Measurements from ENCODE around the gene METTL8. TPM values are rescaled to one million over a fixed set of nuclear protein-coding genes. Genes with fewer than 3 reads are reported as not detected.

The METTL8 gene
- total and polyA plus RNA-seq, 2 of the 13 experiments (the other 11 are each of a cell fraction or from before 2014, with no cell fraction given), result 18.6 to 68.2 TPM

DNA sequence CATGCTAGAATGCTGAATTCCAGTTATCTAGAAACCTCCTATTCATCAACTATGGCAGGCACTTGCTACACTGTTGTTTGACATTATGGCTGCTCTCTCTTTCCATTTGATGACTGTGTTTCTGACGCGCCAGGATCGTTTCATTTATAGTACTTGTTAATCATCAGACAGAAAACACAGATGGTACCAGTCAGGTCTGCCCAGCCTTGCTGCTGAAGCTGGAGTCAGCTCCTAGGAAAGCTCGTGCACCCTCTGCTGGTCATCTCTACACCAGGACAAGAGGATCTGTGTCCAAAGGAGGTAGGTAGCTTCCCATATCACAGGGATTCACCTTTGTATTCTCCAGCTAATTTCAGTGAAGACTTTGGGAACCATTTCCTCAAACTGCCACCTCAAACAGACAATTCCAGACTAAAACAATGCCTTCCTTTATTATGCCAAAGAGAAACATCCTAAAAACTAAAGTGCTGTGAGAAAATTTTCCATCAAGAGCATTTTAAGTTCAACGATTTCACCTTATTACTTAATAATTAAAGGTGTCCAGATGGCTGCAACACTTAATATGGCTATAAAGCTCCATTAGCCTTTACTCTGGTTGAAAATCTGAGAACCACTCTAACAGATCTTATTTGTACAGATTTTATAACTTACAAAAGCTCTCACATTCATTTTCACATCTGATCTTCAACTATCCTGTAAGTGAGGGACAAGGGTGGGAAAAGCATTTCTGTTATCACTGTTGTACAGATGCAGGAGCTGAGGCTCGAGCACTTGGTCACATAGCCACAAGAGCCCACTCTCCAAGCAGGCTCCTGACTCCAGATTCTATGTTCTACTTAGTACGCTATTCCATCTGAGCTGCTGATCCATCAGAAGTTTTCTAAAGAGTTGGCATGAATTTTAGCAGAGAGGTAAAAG, 17.5 kb downstream of the METTL8 start (continued):
- TF ChIP-seq CBX5 (CRISPR knock-in tag; IDR thresholded peaks at IDR 0.05; ENCODE audit: borderline replicate concordance), result 0 out of 2 replicates have a peak, but pooled peaks have one; percentile 47
- no peak for TF ChIP-seq ZNF83 (CRISPR knock-in tag; IDR thresholded peaks at IDR 0.05; ENCODE audit: borderline replicate concordance)
- TF ChIP-seq ZKSCAN5 (CRISPR knock-in tag; IDR thresholded peaks at IDR 0.05), result no peak
- TF ChIP-seq, protein P1, sequence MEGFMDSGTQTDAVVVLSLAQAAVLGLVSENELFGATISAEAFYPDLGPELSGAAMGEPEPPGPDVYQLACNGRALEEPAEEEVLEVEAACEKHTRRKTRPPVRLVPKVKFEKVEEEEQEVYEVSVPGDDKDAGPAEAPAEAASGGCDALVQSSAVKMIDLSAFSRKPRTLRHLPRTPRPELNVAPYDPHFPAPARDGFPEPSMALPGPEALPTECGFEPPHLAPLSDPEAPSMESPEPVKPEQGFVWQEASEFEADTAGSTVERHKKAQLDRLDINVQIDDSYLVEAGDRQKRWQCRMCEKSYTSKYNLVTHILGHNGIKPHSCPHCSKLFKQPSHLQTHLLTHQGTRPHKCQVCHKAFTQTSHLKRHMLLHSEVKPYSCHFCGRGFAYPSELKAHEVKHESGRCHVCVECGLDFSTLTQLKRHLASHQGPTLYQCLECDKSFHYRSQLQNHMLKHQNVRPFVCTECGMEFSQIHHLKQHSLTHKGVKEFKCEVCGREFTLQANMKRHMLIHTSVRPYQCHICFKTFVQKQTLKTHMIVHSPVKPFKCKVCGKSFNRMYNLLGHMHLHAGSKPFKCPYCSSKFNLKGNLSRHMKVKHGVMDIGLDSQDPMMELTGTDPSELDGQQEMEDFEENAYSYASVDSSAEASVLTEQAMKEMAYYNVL (CRISPR knock-in tag; IDR thresholded peaks at IDR 0.05; ENCODE audit: borderline replicate concordance), result no peak
- TF ChIP-seq ZNF446 (CRISPR knock-in tag; IDR thresholded peaks at IDR 0.05), result no peak
- TF ChIP-seq, protein P2, sequence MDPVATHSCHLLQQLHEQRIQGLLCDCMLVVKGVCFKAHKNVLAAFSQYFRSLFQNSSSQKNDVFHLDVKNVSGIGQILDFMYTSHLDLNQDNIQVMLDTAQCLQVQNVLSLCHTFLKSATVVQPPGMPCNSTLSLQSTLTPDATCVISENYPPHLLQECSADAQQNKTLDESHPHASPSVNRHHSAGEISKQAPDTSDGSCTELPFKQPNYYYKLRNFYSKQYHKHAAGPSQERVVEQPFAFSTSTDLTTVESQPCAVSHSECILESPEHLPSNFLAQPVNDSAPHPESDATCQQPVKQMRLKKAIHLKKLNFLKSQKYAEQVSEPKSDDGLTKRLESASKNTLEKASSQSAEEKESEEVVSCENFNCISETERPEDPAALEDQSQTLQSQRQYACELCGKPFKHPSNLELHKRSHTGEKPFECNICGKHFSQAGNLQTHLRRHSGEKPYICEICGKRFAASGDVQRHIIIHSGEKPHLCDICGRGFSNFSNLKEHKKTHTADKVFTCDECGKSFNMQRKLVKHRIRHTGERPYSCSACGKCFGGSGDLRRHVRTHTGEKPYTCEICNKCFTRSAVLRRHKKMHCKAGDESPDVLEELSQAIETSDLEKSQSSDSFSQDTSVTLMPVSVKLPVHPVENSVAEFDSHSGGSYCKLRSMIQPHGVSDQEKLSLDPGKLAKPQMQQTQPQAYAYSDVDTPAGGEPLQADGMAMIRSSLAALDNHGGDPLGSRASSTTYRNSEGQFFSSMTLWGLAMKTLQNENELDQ (CRISPR knock-in tag; IDR thresholded peaks at IDR 0.05; ENCODE audit: borderline replicate concordance), result no peak; the same call in 1 of the 2 replicates
- TF ChIP-seq U2AF2 (IDR thresholded peaks at IDR 0.05; ENCODE audit: low read depth, low read length), result no peak
- peak; percentile 88 for TF ChIP-seq ZMYM4 (CRISPR knock-in tag; IDR thresholded peaks at IDR 0.05)
- TF ChIP-seq ZNF773 (CRISPR knock-in tag; IDR thresholded peaks at IDR 0.05; ENCODE audit: borderline replicate concordance), result no peak
- no peak for TF ChIP-seq SMAD1 (CRISPR knock-in tag; IDR thresholded peaks at IDR 0.05; ENCODE audit: borderline replicate concordance, low read depth)
- TF ChIP-seq, protein P3, sequence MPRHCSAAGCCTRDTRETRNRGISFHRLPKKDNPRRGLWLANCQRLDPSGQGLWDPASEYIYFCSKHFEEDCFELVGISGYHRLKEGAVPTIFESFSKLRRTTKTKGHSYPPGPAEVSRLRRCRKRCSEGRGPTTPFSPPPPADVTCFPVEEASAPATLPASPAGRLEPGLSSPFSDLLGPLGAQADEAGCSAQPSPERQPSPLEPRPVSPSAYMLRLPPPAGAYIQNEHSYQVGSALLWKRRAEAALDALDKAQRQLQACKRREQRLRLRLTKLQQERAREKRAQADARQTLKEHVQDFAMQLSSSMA (CRISPR knock-in tag; IDR thresholded peaks at IDR 0.05), result no peak
- TF ChIP-seq REL (CRISPR knock-in tag; conservative IDR thresholded peaks at IDR 0.05), result no peak
- TF ChIP-seq, protein P4, sequence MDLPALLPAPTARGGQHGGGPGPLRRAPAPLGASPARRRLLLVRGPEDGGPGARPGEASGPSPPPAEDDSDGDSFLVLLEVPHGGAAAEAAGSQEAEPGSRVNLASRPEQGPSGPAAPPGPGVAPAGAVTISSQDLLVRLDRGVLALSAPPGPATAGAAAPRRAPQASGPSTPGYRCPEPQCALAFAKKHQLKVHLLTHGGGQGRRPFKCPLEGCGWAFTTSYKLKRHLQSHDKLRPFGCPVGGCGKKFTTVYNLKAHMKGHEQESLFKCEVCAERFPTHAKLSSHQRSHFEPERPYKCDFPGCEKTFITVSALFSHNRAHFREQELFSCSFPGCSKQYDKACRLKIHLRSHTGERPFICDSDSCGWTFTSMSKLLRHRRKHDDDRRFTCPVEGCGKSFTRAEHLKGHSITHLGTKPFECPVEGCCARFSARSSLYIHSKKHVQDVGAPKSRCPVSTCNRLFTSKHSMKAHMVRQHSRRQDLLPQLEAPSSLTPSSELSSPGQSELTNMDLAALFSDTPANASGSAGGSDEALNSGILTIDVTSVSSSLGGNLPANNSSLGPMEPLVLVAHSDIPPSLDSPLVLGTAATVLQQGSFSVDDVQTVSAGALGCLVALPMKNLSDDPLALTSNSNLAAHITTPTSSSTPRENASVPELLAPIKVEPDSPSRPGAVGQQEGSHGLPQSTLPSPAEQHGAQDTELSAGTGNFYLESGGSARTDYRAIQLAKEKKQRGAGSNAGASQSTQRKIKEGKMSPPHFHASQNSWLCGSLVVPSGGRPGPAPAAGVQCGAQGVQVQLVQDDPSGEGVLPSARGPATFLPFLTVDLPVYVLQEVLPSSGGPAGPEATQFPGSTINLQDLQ (CRISPR knock-in tag; IDR thresholded peaks at IDR 0.05), result peak; percentile 97

All from HepG2 (cell line).